IPS DF 6.9 (cell line): ENCODE measurements around the gene TMEM59.

Experiments
- DNase-seq: peaks from one replicate; pipeline ENCODE4 v3.0.0-alpha.2; 2013; ENCODE audit warnings: low read depth, low spot score
- H3K27ac ChIP-seq: one replicate; pipeline ENCODE4 v1.5.1; 2013; ENCODE audit warnings: low read length, control low read depth
- H3K27me3 ChIP-seq: 2 replicates; pipeline ENCODE4 v1.6.1; 2013; ENCODE audit warnings: mild to moderate bottlenecking, low read length; ENCODE audit not compliant: control insufficient read depth, insufficient read depth
- H3K36me3 ChIP-seq: 2 replicates; pipeline ENCODE4 v1.6.1; 2013; ENCODE audit warnings: low read length; ENCODE audit not compliant: control insufficient read depth, insufficient read depth
- H3K4me1 ChIP-seq: 2 replicates; pipeline ENCODE4 v1.6.1; 2013; ENCODE audit warnings: low read length; ENCODE audit not compliant: control insufficient read depth, insufficient read depth
- H3K4me3 ChIP-seq: 2 replicates; pipeline ENCODE4 v1.5.1; 2013; ENCODE audit warnings: mild to moderate bottlenecking, low read length
- H3K9me3 ChIP-seq: 2 replicates; pipeline ENCODE4 v1.6.1; 2013; ENCODE audit warnings: low read length, inconsistent platforms; ENCODE audit not compliant: control insufficient read depth, insufficient read depth
- WGBS: extraction: QIAGEN DNeasy Blood & Tissue Kit; methylation state at CpG from one replicate; pipeline ENCODE4 v1.1.7; 2013; ENCODE audit warnings: mixed read lengths, missing lambda C conversion rate; ENCODE audit not compliant: insufficient read length, insufficient coverage; 5-methylcytosine and 5-hydroxymethylcytosine counted together

Gene TMEM59

DNA sequence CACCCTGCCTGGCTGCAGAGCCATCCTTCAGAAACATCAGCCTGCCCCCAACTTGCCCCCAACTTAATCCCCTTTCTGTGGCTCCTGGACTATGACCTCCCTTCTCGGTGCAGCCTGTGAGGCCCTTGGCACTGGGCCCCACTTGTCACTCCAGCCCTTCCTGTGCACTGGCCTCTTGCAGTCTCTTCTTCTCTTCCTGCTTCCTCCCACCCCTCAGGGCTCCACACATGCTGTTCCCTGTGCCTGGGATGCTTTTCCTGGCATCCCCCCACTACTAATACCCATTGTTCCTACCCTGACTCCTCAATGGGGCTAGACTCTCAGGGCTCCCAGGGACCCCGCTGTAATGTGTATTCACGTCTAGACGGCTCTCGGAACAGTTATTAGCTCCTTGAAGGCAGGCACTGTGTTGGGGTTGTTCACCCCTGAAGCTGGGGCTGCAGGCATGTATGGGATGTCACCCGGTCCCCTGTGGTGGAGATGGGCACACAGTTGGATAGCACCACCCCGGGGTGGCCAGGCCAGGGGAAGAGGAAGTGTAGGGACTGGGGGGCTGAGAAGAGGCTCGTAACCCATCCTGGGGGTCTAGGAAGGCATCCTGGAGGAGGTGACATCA lies 39.5 kb downstream of the TMEM59 start:
- no peaks in the 10 kb centered on the region for H3K27me3 ChIP-seq
- no CpG with 5 or more reads among the region's 8 CpGs for WGBS
- no peaks in the 10 kb centered on the region for H3K9me3 ChIP-seq
- H3K27ac ChIP-seq = no peak overlapping the region
- no peak for DNase-seq
- no peak overlapping the region for H3K4me3 ChIP-seq
- H3K36me3 ChIP-seq = no peaks in the 10 kb centered on the region
- no peaks in the 10 kb centered on the region for H3K4me1 ChIP-seq

DNA sequence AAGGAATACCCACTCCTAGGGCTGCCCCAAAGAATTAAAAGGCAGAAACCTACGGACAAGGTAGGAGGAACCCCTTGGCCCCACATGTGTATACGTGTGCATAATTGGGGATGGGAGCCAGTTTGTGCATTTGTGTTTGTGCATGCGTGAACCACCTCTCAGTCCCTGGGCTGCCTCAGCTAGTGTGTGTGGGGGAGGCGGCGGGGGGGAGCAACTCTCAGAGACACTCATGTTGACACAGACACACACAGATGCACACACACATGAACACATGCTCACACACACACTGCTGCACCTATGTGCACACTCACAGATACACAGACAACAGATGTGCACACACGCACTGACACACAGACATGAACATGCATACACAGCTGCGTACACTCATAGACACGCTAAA lies 40.1 kb downstream of the TMEM59 start:
- no peak overlapping the region for H3K4me3 ChIP-seq
- DNase-seq = no peak
- no peak overlapping the region for H3K27ac ChIP-seq
- no peaks in the 10 kb centered on the region for H3K27me3 ChIP-seq
- no peaks in the 10 kb centered on the region for H3K9me3 ChIP-seq
- no peaks in the 10 kb centered on the region for H3K4me1 ChIP-seq
- H3K36me3 ChIP-seq = no peaks in the 10 kb centered on the region
- WGBS = no CpG with 5 or more reads among the region's 8 CpGs

DNA sequence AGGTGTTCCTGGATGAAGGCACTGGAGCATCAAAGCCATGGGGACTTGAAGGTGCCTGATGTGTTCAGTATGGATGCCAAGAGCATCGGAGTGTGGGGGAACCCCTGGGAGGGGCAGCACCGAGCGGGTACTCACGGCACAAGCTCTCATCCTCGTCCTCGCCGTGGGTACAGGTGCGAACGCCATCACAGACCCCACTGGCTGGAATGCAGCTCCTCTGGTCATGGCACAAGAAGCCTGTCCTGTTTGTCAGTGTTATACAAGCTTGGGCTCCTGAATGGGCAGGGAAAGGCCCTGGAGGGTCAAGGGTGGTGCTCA lies 41.0 kb downstream of the TMEM59 start:
- Histone ChIP-seq H3K9me3 (no peaks in the 10 kb centered on the region), H3K4me1 (no peaks in the 10 kb centered on the region), H3K27me3 (no peaks in the 10 kb centered on the region), H3K27ac (no peak overlapping the region), H3K36me3 (no peaks in the 10 kb centered on the region), H3K4me3 (no peak overlapping the region)
- no peak for DNase-seq
- no CpG with 5 or more reads among the region's 9 CpGs for WGBS

DNA sequence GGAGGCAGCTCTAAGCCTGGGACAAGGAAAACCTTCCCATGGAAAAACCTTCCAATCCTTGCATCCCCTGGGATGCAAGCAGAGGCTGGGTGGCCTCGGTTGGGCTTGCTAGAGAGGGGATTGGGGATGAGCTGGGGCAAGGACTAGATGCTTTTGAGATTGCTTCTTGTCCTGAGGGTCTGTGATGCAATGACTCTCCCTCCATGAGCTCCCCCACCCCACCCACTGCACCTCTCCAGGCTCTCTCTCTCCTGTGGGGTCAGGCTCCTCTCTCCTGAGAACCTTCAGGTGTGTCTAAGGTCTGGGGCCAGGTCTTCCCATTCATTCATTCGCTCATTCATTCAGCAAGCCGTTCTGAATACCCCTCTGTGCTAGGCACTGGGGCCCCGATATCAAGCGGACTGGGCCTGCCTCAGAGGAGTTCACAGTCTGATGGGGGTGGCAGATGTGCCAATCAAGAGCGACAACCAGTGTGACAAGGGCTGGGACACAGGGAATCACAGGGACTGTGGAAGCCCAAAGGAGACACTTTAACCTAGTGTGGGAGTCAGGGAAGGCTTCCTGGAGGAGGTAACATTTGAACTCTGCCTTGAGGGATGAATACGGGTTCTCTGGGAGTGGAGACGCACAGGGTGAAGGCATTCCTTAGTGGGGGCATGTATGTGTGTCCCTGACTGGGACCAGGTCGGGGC lies 41.5 kb downstream of the TMEM59 start:
- no peaks in the 10 kb centered on the region for H3K27me3 ChIP-seq
- WGBS = no CpG with 5 or more reads among the region's 9 CpGs
- no peak for DNase-seq

DNA sequence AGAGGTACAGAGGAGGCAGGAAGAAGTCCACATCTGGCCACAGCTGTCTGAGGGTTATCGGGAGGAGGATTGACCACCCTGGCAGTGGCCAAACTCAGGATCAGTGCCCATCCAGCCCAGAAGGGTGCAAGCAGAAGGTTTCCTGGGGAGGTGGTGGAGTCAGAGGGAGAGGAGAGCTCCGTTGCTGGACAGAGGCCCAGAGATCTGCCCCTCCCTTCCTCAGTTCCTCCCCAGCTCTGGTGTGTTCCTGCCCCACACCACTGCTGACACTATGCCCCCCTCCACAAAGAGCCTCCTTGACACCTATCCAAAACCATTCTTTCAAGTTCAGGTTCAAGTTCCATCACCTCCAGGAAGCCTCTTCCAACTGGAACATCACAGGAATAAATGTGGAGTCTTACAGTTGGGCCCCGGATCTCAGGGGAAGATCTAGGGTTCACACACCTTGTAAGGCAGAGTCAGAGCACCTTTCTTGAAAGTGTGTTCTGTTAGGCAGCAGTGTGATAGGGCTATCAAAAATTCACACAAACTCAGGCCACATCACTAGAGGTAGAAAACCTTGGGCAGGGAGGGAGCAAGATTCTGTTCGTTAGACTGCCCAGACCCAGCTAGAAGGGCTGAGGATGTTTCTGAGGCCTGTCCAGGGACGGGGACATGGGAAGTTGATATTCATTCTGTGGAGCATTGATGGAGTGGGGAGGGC lies 42.4 kb downstream of the TMEM59 start:
- no peak overlapping the region for H3K27ac ChIP-seq
- no peaks in the 10 kb centered on the region for H3K36me3 ChIP-seq
- no peak for DNase-seq
- no peak overlapping the region for H3K4me3 ChIP-seq
- H3K27me3 ChIP-seq = no peaks in the 10 kb centered on the region
- WGBS = no CpG with 5 or more reads among the region's 5 CpGs
- H3K4me1 ChIP-seq = no peaks in the 10 kb centered on the region
- no peaks in the 10 kb centered on the region for H3K9me3 ChIP-seq

More for the DNA sequence above, 41.5 kb downstream of the TMEM59 start:
- H3K36me3 ChIP-seq = no peaks in the 10 kb centered on the region
- no peaks in the 10 kb centered on the region for H3K4me1 ChIP-seq
- H3K9me3 ChIP-seq = no peaks in the 10 kb centered on the region
- no peak overlapping the region for H3K4me3 ChIP-seq
- no peak overlapping the region for H3K27ac ChIP-seq

DNA sequence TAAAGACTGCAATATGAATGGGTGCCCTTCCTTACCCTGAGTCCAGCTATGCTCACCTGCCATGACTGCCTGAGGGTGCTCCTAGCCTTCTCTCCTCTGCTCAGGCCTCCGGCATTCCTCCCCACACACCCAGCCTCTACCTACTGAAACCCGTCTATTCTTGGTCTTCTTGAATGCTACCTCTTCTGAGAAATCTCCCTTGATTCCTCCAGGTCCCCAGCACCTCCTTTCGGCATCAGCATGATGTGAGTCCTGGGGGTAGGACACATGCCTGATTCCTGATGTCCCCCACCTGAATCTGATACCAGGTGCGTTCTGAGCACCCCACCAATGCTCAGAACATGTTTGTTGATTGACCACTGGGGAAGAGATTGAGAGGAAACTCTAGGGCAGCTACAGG lies 43.6 kb downstream of the TMEM59 start:
- no peaks in the 10 kb centered on the region for H3K9me3 ChIP-seq
- no CpG with 5 or more reads among the region's 4 CpGs for WGBS
- H3K4me3 ChIP-seq = no peak overlapping the region
- no peak overlapping the region for H3K27ac ChIP-seq
- no peaks in the 10 kb centered on the region for H3K36me3 ChIP-seq
- no peaks in the 10 kb centered on the region for H3K4me1 ChIP-seq
- H3K27me3 ChIP-seq = no peaks in the 10 kb centered on the region
- DNase-seq = no peak

DNA sequence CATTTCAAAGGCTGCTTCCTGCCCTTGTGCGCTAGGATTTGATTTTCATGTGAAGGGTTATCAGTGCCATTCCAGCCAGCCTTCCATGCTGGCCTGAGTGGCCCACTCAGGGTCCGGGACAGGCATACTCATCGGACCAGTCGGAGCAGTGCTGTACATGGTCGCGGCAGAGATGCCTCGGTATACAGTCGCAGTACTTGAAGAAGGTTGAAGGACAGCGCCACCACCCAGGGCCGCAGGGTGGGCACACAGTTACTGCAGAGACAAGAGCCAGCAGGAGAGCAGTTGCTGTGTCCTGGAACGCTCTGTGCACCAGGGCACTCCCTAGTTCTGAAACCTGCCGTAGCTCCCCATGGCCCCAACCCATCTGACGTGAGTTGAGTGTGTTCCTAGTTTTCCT lies 44.1 kb downstream of the TMEM59 start:
- H3K36me3 ChIP-seq = no peaks in the 10 kb centered on the region
- no peaks in the 10 kb centered on the region for H3K4me1 ChIP-seq
- no peaks in the 10 kb centered on the region for H3K9me3 ChIP-seq
- H3K27ac ChIP-seq = no peak overlapping the region
- H3K4me3 ChIP-seq = no peak overlapping the region
- DNase-seq = no peak
- no CpG with 5 or more reads among the region's 13 CpGs for WGBS
- no peaks in the 10 kb centered on the region for H3K27me3 ChIP-seq

DNA sequence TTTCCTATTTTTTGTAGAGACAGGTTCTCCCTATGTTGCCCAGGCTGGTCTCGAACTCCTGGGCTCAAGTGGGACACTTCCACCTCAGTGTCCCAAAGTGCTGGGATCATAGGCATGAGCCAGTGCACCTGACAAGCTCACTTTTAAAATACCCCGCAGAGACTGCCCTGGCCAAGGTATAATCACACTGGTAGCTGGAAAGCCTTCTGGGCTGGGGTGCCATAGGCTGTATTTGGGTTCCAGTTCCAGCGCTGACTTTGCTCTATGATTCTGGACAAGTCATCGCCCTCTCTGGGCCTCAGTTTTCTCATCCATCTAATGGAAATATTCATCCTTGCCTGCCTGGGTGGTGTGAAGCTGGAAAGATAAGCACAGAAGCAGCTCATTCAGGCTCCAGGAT lies 45.4 kb downstream of the TMEM59 start:
- no peaks in the 10 kb centered on the region for H3K27me3 ChIP-seq
- WGBS = no CpG with 5 or more reads among the region's 4 CpGs
- H3K36me3 ChIP-seq = no peaks in the 10 kb centered on the region
- DNase-seq = no peak
- no peaks in the 10 kb centered on the region for H3K9me3 ChIP-seq
- no peaks in the 10 kb centered on the region for H3K4me1 ChIP-seq
- H3K4me3 ChIP-seq = no peak overlapping the region
- H3K27ac ChIP-seq = no peak overlapping the region

DNA sequence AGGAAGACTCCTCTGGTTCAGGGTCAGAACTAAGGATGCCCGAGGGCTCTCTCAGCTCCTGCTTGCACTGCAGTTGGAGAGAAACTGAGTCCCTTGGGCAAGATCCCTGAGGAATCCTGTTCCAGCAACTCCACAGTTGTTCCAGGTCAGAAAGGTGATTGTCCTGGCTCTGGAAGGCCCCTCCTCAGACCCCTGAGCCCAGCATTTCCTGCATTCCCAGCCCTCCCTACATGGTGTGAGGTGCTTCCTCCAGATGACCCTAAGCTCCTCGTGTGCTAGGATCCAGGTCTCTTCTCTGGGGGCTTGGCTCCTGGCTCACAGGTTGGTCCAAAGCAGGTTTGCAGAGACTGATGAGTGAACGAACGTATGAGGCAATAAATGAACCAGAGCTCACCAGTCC lies 46.5 kb downstream of the TMEM59 start:
- Histone ChIP-seq H3K4me3 (no peak overlapping the region), H3K27me3 (no peaks in the 10 kb centered on the region), H3K36me3 (no peaks in the 10 kb centered on the region), H3K9me3 (no peaks in the 10 kb centered on the region), H3K4me1 (no peaks in the 10 kb centered on the region), H3K27ac (no peak overlapping the region)
- no CpG with 5 or more reads among the region's 4 CpGs for WGBS
- DNase-seq = no peak

DNA sequence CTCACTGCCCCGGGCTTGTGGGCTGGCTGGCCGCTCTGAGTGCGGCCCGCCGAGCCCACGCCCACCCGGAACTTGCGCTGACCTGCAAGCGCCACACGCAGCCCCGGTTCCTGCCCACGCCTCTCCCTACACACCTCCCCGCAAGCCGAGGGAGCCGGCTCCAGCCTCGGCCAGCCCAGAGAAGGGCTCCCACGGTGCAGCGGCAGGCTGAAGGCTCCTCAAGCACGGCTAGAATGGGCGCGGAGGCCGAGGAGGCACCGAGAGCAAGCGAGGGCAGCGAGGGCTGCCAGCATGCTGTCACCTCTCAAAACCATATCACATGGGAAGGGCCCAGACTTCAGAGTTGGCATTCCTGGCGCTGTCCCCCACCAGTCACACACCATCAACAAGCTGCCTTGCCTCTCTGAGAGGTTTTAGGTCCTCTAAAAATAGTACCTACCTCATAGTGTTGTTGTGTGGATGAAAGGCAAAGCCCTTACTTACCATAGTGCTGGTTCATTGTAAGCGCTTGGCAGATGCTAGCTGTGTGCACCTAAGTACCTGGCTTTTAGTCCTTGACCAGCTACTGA lies 48.4 kb downstream of the TMEM59 start:
- Histone ChIP-seq H3K9me3 (no peaks in the 10 kb centered on the region), H3K36me3 (no peaks in the 10 kb centered on the region), H3K4me1 (no peaks in the 10 kb centered on the region), H3K27ac (no peak overlapping the region), H3K4me3 (no peak overlapping the region), H3K27me3 (no peaks in the 10 kb centered on the region)
- no peak for DNase-seq
- no CpG with 5 or more reads among the region's 27 CpGs for WGBS
